Activated CD4-positive, alpha-beta T cell treated with anti-CD3 and anti-CD28 coated beads, Interleukin-2, amount 50 U/mL, for 48 hours (primary cell): ENCODE results near the gene TMEM270.
"Not testable (repeated sequence)": the region's sequence is repeated elsewhere in the genome, so short reads cannot be mapped to it uniquely, and the experiment has no call there.

Experiments
- DNase-seq, 2 experiments: peaks; one replicate each; pipeline ENCODE4 v3.0.0-alpha.2; 2020

The TMEM270 gene

DNA sequence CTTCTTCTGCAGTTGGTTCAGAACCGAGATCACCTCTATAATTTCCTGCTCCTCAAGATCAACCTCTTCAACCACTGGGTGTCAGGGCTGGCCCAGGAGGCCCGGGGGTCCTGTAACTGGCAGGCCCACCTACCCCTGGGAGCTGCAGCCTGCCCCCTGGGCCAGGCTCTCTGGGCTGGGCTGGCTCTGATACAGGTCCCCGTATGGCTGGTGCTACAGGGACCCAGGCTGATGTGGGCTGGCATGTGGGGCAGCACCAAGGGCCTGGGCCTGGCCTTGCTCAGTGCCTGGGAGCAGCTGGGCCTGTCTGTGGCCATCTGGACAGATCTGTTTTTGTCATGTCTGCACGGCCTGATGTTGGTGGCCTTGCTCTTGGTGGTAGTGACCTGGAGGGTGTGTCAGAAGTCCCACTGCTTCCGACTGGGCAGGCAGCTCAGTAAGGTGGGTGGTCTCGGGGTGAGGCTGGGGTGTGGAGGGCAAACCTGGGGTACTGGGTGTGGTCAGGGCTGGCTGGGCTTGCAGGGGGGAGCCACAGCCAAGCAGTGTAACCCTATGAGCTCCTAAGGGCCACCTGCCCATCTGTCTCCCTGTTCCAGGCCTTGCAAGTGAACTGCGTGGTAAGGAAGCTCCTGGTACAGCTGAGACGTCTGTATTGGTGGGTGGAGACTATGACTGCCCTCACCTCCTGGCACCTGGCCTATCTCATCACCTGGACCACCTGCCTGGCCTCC, 4.2 kb downstream of the TMEM270 start:
- no peak for DNase-seq

DNA sequence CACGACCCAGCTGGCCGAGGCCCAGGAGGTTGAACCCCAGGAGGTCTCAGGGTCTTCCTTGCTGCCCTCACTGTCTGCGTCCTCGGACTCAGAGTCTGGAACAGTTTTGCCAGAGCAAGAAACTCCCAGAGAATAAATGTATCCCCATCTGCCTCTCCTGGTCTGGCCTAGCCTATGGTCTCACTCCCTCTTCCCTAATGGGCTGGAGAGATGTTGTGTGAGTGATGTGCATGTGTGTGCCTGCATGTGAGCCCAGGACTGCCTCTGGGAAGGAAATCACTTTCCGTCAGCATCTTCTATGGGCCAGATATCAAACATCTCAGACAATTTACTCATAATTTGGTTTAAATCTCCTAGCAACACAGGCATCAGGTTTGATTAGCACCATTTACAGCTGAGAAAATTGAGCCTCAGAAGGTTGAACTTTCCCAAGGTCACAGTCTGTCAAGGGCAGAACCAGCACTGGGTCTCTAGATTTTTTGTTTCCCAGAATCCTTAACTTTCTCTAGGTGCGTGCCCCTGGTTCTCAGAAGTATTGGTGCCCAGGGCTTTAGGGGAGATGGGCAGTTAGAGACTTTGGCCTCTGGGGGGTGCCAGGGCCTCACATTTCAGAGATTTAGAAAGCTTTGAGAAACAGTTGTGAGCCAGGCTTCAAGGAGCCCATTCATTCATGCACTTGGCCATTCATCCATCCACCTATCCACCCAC, 4.9 kb downstream of the TMEM270 start:
- peak; percentile 13 to 27 for DNase-seq

DNA sequence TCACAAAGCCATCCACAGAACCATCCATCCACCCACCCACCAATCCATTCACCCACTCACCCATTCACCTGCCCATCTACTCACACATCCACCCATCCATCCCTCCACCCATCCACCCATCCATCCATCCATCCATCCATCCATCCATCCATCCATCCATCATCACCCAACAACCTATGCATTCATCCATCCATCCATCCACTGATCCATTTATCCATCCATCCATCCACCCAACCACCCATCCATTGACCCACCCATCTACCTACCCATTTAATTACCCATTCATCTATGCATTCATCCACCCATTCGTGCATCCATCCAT, 5.4 kb downstream of the TMEM270 start:
- no peak for DNase-seq

GRCh38 chr7:73869011-73869798, 8.2 kb downstream of the TMEM270 start:
- DNase-seq: no peak

- no peak for DNase-seq
Measured at GRCh38 chr7:73870041-73870492, 9.1 kb downstream of the TMEM270 start.

- DNase-seq: no peak
Measured at GRCh38 chr7:73871163-73872011, 10.4 kb downstream of the TMEM270 start.

GRCh38 chr7:73872056-73872908, 11.3 kb downstream of the TMEM270 start:
- DNase-seq: no peak

DNA sequence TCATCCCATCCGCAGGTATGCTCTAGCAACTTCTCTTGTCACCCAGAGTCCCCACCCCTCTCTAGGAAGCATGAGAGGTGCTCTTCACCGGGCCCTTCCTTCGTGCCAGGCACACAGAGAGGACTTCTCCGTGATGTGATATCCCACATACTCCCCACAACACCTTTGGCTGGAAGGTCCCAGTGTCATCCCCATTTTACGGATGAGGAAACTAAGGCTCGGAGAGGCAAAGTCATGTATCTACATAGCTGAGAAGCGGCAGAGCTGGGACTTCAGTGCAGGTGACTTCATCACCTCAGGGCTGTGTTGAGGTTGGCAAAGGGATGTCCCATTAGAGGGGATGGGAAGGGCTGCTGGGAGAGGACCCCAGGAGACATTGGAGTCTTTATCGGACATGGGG, 15.4 kb downstream of the TMEM270 start:
- DNase-seq: no peak

- DNase-seq: no peak
Measured at GRCh38 chr7:73876973-73877372, 16.0 kb downstream of the TMEM270 start.

GRCh38 chr7:73879977-73880681, 19.2 kb downstream of the TMEM270 start:
- no peak for DNase-seq

GRCh38 chr7:73880755-73881328, 19.9 kb downstream of the TMEM270 start:
- DNase-seq: no peak

DNA sequence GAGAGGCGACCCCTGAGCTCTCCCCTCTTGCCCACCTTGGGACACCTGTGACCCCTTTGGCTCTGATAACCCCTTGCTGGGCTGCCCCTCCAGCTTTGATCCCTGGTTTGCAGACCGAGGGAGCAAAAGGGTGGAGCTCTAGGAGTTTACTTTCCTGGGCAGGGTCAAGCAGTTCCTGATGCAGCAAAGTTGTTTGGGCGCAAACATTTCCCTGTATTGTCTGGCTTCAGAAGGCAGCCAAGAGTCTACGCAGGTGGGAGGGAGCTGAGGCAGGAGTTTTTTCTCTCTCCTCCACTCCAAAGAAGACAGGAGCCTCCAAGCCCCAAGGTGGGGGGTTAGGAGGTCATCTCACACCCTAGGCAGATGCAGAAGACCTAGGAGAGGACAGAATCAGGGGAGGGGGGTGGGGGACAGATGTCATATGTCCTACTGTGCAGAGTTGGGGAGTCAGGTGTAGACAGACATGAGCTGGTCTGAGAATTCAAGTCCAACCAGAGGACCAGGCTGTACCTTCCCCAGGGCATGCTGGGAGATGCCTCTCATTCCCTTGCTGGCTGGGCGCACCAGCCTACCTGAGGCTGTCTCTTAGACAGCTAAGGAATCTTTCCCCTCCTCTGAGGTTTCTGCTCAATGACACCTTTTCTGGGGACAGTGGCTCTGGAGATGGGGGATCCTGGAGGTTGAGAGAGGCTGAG, 20.5 kb downstream of the TMEM270 start:
- no peak for DNase-seq

DNA sequence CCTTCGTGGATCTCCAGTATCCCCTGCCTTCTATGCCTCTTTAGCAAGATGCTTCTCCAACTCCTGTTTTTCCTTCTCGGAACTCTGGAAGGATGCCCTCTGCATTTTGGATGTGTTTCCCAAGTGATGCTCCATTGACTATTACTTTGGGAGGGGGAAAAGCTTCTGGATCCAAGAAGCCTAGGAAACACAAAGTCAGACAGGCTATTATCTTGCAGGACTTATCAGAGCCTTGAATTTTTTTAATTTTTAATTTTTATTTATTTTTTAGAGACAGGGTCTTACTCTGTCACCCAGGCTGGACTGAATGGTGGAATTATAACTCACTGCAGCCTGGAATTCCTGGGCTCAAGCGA, 21.1 kb downstream of the TMEM270 start:
- no peak for DNase-seq

- not testable (repeated sequence) for DNase-seq
Measured at GRCh38 chr7:73884867-73885422, 24.0 kb downstream of the TMEM270 start.

GRCh38 chr7:73885433-73885974, 24.5 kb downstream of the TMEM270 start:
- DNase-seq: no peak

GRCh38 chr7:73885975-73886798, 25.2 kb downstream of the TMEM270 start:
- DNase-seq: no peak

DNA sequence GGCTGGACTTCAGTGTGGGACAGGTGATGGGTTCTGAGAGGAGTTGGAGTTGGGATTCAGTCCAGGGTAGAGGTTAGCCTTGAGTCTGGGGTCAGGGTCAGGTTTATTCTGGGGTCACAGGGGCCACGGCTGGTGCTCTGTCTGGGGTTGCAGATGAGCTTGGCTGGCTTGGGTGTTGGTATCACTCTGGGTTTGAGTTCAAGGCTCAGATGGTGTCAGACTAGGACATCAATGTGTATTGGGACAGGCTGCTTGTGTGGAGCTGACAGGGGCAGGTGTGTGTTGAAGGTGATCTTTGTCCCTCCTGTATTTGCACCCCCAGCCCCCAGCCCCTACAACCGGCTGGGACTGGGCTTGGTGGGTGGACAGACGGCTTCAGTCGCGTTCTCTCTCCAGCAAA, 26.8 kb downstream of the TMEM270 start:
- DNase-seq: no peak

DNA sequence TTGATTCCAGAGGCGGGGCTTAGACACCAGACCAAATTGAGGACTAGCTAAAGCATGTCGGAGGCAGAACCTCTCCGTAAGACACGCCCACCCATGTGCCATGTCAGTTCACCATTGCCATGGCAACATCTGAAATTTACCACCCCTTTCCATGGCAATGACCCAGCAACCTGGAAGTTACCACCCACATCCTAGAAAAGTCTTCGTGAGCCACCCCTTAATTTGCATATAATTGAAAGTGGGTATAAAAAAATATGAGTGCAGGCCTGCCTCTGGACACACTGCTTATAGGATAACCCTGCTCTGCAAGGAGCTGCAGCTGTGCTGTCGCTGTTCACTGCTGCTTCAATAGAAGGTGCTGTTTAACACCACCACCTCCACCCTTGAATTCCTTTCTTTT, 28.0 kb downstream of the TMEM270 start:
- no peak for DNase-seq
